Thyroid gland (tissue), 4 donors: ENCODE measurements around the gene KTI12.

Experiments used
- CTCF ChIP-seq, 6 experiments: fragments of 200-600 bp in 3 of 6; fragments of 450-650 bp in 3 of 6; sonication (generic) in 3 of 6; IDR thresholded peaks; one replicate each; pipeline ENCODE4 v1.5.1; 2016 to 2019; ENCODE audit warnings: antibody characterized with exemption in 6 of 6, mild to moderate bottlenecking in 2 of 6, inconsistent platforms in 1 of 6, moderate library complexity in 1 of 6
- POLR2A ChIP-seq, 2 donors: fragments of 450-650 bp; IDR thresholded peaks; one replicate each; pipeline ENCODE4 v1.6.1; 2017; ENCODE audit warnings: antibody characterized with exemption in 2 of 2, mild to moderate bottlenecking in 2 of 2, moderate library complexity in 1 of 2

DNA sequence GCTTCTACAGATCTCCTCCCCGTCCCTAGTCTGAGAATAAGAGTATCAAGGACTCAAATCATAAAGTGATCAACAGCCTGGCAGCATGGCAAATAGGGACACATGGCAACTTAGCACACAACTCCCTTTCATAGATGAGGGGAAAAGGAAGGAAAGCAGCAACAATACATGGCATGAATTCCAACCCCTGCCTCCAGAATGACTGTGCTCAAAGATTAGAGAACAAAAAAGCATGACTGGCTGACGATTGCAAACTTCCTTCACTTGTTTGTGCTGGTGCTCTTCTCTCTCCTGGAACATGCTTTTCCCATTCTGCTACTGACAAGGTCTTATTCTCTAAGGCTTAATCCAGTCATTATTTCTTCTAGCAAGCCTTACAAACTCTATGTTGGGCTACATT lies 11.5 kb downstream of the KTI12 start:
- no peak for TF ChIP-seq CTCF (IDR thresholded peaks at IDR 0.05)
- TF ChIP-seq POLR2A (IDR thresholded peaks at IDR 0.05), result no peak
